Fibroblast of lung (primary cell): ENCODE data around the gene HOXC12. TPM values are rescaled to one million over a fixed set of nuclear protein-coding genes. Genes with fewer than 3 reads are reported as not detected.

Experiments
- DNase-seq, 2 donors: peaks; one replicate each; pipeline versions ENCODE4 v3.0.0 to v3.0.0-alpha.2; 2010; ENCODE audit warnings: low read depth in 2 of 2
- H2AFZ ChIP-seq: 2 replicates; pipeline ENCODE4 v1.5.1; 2012; ENCODE audit warnings: low read length, control low read depth, inconsistent platforms
- H3K27ac ChIP-seq: 2 replicates; pipeline ENCODE4 v1.5.1; 2011; ENCODE audit warnings: low read length, control low read depth; ENCODE audit not compliant: insufficient read depth
- H3K27me3 ChIP-seq: 2 replicates; pipeline ENCODE4 v1.5.1; 2011; ENCODE audit warnings: mild to moderate bottlenecking, low read length; ENCODE audit not compliant: control insufficient read depth, insufficient read depth
- H3K36me3 ChIP-seq: 2 replicates; pipeline ENCODE4 v1.5.1; 2011; ENCODE audit warnings: low read length; ENCODE audit not compliant: control insufficient read depth, insufficient read depth
- H3K4me1 ChIP-seq: 2 replicates; pipeline ENCODE4 v1.5.1; 2011; ENCODE audit warnings: low read length; ENCODE audit not compliant: control insufficient read depth, insufficient read depth; ENCODE audit errors: extremely low read depth
- H3K4me2 ChIP-seq: 2 replicates; pipeline ENCODE4 v1.5.1; 2011; ENCODE audit warnings: low read length, control low read depth; ENCODE audit not compliant: insufficient read depth; ENCODE audit errors: extremely low read depth
- H3K4me3 ChIP-seq, 4 experiments: fragments of 200-600 bp in 1 of 4; sonication (generic) in 1 of 4; replicated peaks in 1 of 4; 2 replicates each; pipeline ENCODE4 v1.5.1; 2011 to 2016; ENCODE audit warnings: low read length in 4 of 4, low read depth in 3 of 4, mild to moderate bottlenecking in 3 of 4, control low read depth in 2 of 4, inconsistent platforms in 1 of 4, mixed read lengths in 1 of 4; ENCODE audit not compliant: insufficient read depth in 1 of 4; ENCODE audit errors: control extremely low read depth in 1 of 4
- H3K79me2 ChIP-seq: 2 replicates; pipeline ENCODE4 v1.5.1; 2012; ENCODE audit warnings: mild to moderate bottlenecking, low read length, inconsistent platforms; ENCODE audit not compliant: control insufficient read depth, insufficient read depth
- H3K9ac ChIP-seq: 2 replicates; pipeline ENCODE4 v1.5.1; 2011; ENCODE audit warnings: mild to moderate bottlenecking, low read length, control low read depth; ENCODE audit not compliant: insufficient read depth
- H3K9me3 ChIP-seq: 2 replicates; pipeline ENCODE4 v1.5.1; 2012; ENCODE audit warnings: low read depth, low read length; ENCODE audit not compliant: control insufficient read depth, insufficient read depth
- H4K20me1 ChIP-seq: 2 replicates; pipeline ENCODE4 v1.5.1; 2011; ENCODE audit warnings: low read length; ENCODE audit not compliant: control insufficient read depth, insufficient read depth; ENCODE audit errors: extremely low read depth
- EZH2 ChIP-seq: IDR thresholded peaks from 2 replicates; pipeline ENCODE4 v1.5.1; 2012; ENCODE audit warnings: low read length, control low read depth, mild to moderate bottlenecking; ENCODE audit errors: missing control alignments
- polyA plus RNA-seq, 2 donors: library from polyadenylated mRNA; depleted of rRNA in 1 of 2; stranded (reverse) in 1 of 2; unstranded in 1 of 2; fragments of >200 nt; gene quantifications; 2 replicates each; pipeline ENCODE4 v1.2.1, GENCODE V29; 2011 to 2012; ENCODE audit warnings: missing spikeins in 1 of 2
- total RNA-seq: library from RNA; depleted of rRNA; stranded (reverse); fragments of >200 nt; gene quantifications from 2 replicates; pipeline ENCODE4 v1.2.1, GENCODE V29; 2014
- TF ChIP-seq, protein P1 (sequence below), 2 donors: IDR thresholded peaks in 1 of 2; conservative IDR thresholded peaks in 1 of 2; 1 replicate in 1 of 2; 2 replicates in 1 of 2; pipeline ENCODE4 v1.5.1; 2011 to 2012; ENCODE audit warnings: low read length in 2 of 2, control low read depth in 1 of 2, inconsistent platforms in 1 of 2, low read depth in 1 of 2, mild to moderate bottlenecking in 1 of 2

HOXC12 gene
- total and polyA plus RNA-seq, 2 donors (not counting 1 experiment from before 2014, with no cell fraction given), result not detected

DNA sequence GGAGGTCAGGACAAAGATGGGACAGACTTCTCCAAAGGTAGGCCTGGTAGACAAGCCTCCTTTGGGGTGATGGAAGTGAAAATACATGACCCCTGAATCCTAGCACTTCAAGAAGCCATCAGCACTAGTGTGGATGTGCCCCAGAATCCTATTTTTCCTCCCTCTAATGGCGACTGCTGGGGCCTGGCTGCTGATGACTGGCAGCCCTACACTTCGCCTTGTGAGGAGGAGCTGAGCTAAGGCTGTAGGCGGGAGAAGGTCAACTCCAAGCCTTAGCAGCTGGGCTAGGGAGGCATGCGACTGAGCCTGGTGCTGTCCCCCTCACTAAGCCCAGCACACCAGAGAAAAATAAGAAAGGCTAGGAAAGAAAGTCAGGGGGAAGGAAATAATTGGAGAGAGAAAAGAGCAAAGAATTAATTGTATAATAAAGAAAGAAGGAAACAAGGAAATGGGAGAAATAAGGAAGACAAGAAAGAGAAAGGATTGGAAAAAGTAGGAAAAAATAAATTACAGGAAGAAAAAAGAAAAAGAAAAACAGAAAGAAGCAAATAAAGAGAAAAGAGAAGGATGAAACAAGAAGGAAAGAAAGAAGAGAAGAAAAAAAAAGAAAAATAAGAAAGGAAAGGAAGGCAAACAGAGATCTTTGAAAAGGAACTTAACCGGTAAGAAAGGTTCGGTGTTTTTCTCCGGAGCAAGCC lies 25.6 kb downstream of the HOXC12 start:
- Histone ChIP-seq H3K79me2 (no peaks in the 10 kb centered on the region), H3K27me3 (peaks cover 91% of the 10 kb centered on the region), H4K20me1 (no peaks in the 10 kb centered on the region), H3K9ac (no peak overlapping the region), H3K4me3 (no peak overlapping the region), H3K4me1 (no peaks in the 10 kb centered on the region), H3K36me3 (no peaks in the 10 kb centered on the region), H3K9me3 (no peaks in the 10 kb centered on the region), H3K27ac (no peak overlapping the region), H2AFZ (no peak overlapping the region), H3K4me2 (no peak overlapping the region)
- DNase-seq, result no peak
- TF ChIP-seq EZH2, result no peak
- TF ChIP-seq, protein P1, sequence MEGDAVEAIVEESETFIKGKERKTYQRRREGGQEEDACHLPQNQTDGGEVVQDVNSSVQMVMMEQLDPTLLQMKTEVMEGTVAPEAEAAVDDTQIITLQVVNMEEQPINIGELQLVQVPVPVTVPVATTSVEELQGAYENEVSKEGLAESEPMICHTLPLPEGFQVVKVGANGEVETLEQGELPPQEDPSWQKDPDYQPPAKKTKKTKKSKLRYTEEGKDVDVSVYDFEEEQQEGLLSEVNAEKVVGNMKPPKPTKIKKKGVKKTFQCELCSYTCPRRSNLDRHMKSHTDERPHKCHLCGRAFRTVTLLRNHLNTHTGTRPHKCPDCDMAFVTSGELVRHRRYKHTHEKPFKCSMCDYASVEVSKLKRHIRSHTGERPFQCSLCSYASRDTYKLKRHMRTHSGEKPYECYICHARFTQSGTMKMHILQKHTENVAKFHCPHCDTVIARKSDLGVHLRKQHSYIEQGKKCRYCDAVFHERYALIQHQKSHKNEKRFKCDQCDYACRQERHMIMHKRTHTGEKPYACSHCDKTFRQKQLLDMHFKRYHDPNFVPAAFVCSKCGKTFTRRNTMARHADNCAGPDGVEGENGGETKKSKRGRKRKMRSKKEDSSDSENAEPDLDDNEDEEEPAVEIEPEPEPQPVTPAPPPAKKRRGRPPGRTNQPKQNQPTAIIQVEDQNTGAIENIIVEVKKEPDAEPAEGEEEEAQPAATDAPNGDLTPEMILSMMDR (conservative IDR thresholded peaks at IDR 0.05 in 1 of 2, IDR thresholded peaks at IDR 0.05 in 1 of 2; ENCODE audit: low read depth in 1 of 2, low read length in 2 of 2), result no peak

- no peak overlapping the region for H3K27ac ChIP-seq
- H4K20me1 ChIP-seq, result no peaks in the 10 kb centered on the region
- H3K4me1 ChIP-seq, result no peaks in the 10 kb centered on the region
- peak; percentile 57 for TF ChIP-seq EZH2
- TF ChIP-seq, protein P1 (conservative IDR thresholded peaks at IDR 0.05 in 1 of 2, IDR thresholded peaks at IDR 0.05 in 1 of 2; ENCODE audit: low read depth in 1 of 2, low read length in 2 of 2), result no peak
- no peak for DNase-seq
- H3K4me3 ChIP-seq, result no peak overlapping the region
- no peaks in the 10 kb centered on the region for H3K79me2 ChIP-seq
- H3K27me3 ChIP-seq, result peaks cover 91% of the 10 kb centered on the region
- no peaks in the 10 kb centered on the region for H3K9me3 ChIP-seq
- no peak overlapping the region for H3K4me2 ChIP-seq
- H3K36me3 ChIP-seq, result no peaks in the 10 kb centered on the region
- no peak overlapping the region for H2AFZ ChIP-seq
- no peak overlapping the region for H3K9ac ChIP-seq
Observed at GRCh38 chr12:53980802-53981496, 26.2 kb downstream of the HOXC12 start.

GRCh38 chr12:53981634-53982565 lies 27.2 kb downstream of the HOXC12 start:
- Histone ChIP-seq H3K4me2 (no peak overlapping the region), H3K27ac (no peak overlapping the region), H3K9me3 (no peaks in the 10 kb centered on the region), H3K9ac (no peak overlapping the region), H3K4me3 (no peak overlapping the region), H2AFZ (no peak overlapping the region), H3K36me3 (no peaks in the 10 kb centered on the region), H3K27me3 (peaks cover 91% of the 10 kb centered on the region), H4K20me1 (no peaks in the 10 kb centered on the region), H3K79me2 (no peaks in the 10 kb centered on the region), H3K4me1 (no peaks in the 10 kb centered on the region)
- peak; percentile 67 for TF ChIP-seq EZH2
- TF ChIP-seq, protein P1 (conservative IDR thresholded peaks at IDR 0.05 in 1 of 2, IDR thresholded peaks at IDR 0.05 in 1 of 2; ENCODE audit: low read depth in 1 of 2, low read length in 2 of 2), result no peak
- DNase-seq, result no peak
